ENCODE measurements around the gene HS6ST2. TPM values are rescaled to one million over a fixed set of nuclear protein-coding genes. Genes with fewer than 3 reads are reported as not detected.

HS6ST2 gene
- total and polyA plus RNA-seq, 9 of the 15 experiments (the other 6 are each of a cell fraction or from before 2014, with no cell fraction given), result not detected

DNA sequence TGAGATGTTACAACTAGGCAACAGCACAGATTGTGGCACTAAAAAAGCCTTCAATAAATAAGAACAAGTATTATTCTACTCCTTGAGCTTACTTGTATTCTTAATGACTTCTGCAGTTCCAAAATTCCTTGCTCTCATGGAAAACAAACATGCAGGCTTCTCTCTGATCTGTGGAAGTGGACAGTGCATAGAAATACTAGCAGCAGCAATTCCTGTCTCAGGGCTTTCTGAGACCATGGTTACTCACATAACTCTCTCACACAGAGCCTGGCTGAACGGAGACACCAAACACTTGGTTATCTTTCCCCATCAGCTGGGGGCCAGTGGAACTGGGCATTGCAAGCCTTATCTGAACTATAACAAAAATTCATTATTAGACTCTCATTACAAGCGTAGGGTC lies 32.4 kb upstream of the HS6ST2 start:
- Histone ChIP-seq H3K4me3 (no peak overlapping the region), H3K4me2 (ENCODE audit: insufficient read depth, low read length) (no peak overlapping the region), H3K27ac (ENCODE audit: extremely low read depth, low read depth, low read length) (no peak overlapping the region), H3K79me2 (ENCODE audit: control insufficient read depth, insufficient read depth, low read length) (no peaks in the 10 kb centered on the region), H3K36me3 (ENCODE audit: control insufficient read depth, insufficient read depth, low read length) (no peaks in the 10 kb centered on the region), H3K9me3 (replicated peaks; ENCODE audit: control insufficient read depth, insufficient read depth, low read depth, low read length) (no peaks in the 10 kb centered on the region), H4K20me1 (replicated peaks; ENCODE audit: control insufficient read depth, insufficient read depth, low read length) (no peaks in the 10 kb centered on the region), H3K4me1 (replicated peaks in 1 of 2; ENCODE audit: control insufficient read depth in 2 of 2, insufficient read depth in 2 of 2, low read length in 2 of 2) (no peaks in the 10 kb centered on the region), H2AFZ (ENCODE audit: low read depth, low read length) (no peak overlapping the region), H3K9ac (ENCODE audit: insufficient read depth in 1 of 2, low read depth in 2 of 2, low read length in 2 of 2) (no peak overlapping the region), H3K9me1 (ENCODE audit: control insufficient read depth, insufficient read depth, low read length) (no peaks in the 10 kb centered on the region), H3K27me3 (ENCODE audit: control insufficient read depth in 2 of 2, insufficient read depth in 2 of 2, low read length in 2 of 2) (no peaks in the 10 kb centered on the region)
- 0% methylated on average over 1 of the region's 2 CpGs for WGBS (ENCODE audit: insufficient coverage, low coverage, missing lambda C conversion rate)
- ChIA-PET CTCF (ENCODE audit: low intra/inter-chr PET ratio) (no interaction called here), POLR2A (no interaction called here)
- BruUV-seq (replicated peaks), result no TSS peak
- intact Hi-C loops (cut with micrococcal nuclease) (no loop called here), in situ Hi-C loops (cut with MboI) (loop anchor here (25.0 kb wide), 1 partner anchor 671 kb away; no protein-coding TSS in a partner anchor)
- ATAC-seq, result no peak
- no peak for FAIRE-seq
- no peak for DNase-seq (ENCODE audit: extremely low read depth in 1 of 4, low spot score in 3 of 4)
- TF ChIP-seq, protein P1, sequence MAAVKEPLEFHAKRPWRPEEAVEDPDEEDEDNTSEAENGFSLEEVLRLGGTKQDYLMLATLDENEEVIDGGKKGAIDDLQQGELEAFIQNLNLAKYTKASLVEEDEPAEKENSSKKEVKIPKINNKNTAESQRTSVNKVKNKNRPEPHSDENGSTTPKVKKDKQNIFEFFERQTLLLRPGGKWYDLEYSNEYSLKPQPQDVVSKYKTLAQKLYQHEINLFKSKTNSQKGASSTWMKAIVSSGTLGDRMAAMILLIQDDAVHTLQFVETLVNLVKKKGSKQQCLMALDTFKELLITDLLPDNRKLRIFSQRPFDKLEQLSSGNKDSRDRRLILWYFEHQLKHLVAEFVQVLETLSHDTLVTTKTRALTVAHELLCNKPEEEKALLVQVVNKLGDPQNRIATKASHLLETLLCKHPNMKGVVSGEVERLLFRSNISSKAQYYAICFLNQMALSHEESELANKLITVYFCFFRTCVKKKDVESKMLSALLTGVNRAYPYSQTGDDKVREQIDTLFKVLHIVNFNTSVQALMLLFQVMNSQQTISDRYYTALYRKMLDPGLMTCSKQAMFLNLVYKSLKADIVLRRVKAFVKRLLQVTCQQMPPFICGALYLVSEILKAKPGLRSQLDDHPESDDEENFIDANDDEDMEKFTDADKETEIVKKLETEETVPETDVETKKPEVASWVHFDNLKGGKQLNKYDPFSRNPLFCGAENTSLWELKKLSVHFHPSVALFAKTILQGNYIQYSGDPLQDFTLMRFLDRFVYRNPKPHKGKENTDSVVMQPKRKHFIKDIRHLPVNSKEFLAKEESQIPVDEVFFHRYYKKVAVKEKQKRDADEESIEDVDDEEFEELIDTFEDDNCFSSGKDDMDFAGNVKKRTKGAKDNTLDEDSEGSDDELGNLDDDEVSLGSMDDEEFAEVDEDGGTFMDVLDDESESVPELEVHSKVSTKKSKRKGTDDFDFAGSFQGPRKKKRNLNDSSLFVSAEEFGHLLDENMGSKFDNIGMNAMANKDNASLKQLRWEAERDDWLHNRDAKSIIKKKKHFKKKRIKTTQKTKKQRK (IDR thresholded peaks at IDR 0.05; ENCODE audit: borderline replicate concordance, low read depth, low read length), result no peak
- TF ChIP-seq DPF2 (IDR thresholded peaks at IDR 0.05), result no peak
- TF ChIP-seq, protein P2, sequence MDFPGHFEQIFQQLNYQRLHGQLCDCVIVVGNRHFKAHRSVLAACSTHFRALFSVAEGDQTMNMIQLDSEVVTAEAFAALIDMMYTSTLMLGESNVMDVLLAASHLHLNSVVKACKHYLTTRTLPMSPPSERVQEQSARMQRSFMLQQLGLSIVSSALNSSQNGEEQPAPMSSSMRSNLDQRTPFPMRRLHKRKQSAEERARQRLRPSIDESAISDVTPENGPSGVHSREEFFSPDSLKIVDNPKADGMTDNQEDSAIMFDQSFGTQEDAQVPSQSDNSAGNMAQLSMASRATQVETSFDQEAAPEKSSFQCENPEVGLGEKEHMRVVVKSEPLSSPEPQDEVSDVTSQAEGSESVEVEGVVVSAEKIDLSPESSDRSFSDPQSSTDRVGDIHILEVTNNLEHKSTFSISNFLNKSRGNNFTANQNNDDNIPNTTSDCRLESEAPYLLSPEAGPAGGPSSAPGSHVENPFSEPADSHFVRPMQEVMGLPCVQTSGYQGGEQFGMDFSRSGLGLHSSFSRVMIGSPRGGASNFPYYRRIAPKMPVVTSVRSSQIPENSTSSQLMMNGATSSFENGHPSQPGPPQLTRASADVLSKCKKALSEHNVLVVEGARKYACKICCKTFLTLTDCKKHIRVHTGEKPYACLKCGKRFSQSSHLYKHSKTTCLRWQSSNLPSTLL (IDR thresholded peaks at IDR 0.05), result no peak
- no peak for TF ChIP-seq NR1H2 (CRISPR knock-in tag; IDR thresholded peaks at IDR 0.05)
- TF ChIP-seq, protein P3, sequence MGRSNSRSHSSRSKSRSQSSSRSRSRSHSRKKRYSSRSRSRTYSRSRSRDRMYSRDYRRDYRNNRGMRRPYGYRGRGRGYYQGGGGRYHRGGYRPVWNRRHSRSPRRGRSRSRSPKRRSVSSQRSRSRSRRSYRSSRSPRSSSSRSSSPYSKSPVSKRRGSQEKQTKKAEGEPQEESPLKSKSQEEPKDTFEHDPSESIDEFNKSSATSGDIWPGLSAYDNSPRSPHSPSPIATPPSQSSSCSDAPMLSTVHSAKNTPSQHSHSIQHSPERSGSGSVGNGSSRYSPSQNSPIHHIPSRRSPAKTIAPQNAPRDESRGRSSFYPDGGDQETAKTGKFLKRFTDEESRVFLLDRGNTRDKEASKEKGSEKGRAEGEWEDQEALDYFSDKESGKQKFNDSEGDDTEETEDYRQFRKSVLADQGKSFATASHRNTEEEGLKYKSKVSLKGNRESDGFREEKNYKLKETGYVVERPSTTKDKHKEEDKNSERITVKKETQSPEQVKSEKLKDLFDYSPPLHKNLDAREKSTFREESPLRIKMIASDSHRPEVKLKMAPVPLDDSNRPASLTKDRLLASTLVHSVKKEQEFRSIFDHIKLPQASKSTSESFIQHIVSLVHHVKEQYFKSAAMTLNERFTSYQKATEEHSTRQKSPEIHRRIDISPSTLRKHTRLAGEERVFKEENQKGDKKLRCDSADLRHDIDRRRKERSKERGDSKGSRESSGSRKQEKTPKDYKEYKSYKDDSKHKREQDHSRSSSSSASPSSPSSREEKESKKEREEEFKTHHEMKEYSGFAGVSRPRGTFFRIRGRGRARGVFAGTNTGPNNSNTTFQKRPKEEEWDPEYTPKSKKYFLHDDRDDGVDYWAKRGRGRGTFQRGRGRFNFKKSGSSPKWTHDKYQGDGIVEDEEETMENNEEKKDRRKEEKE (IDR thresholded peaks at IDR 0.05; ENCODE audit: borderline replicate concordance in 1 of 2, control insufficient read depth in 1 of 2, low read depth in 2 of 2, low read length in 1 of 2), result no peak
- TF ChIP-seq, protein P4, sequence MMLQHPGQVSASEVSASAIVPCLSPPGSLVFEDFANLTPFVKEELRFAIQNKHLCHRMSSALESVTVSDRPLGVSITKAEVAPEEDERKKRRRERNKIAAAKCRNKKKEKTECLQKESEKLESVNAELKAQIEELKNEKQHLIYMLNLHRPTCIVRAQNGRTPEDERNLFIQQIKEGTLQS (IDR thresholded peaks at IDR 0.05), result no peak
- TF ChIP-seq, protein P4 (CRISPR knock-in tag; conservative IDR thresholded peaks at IDR 0.05), result no peak
- TF ChIP-seq, protein P5, sequence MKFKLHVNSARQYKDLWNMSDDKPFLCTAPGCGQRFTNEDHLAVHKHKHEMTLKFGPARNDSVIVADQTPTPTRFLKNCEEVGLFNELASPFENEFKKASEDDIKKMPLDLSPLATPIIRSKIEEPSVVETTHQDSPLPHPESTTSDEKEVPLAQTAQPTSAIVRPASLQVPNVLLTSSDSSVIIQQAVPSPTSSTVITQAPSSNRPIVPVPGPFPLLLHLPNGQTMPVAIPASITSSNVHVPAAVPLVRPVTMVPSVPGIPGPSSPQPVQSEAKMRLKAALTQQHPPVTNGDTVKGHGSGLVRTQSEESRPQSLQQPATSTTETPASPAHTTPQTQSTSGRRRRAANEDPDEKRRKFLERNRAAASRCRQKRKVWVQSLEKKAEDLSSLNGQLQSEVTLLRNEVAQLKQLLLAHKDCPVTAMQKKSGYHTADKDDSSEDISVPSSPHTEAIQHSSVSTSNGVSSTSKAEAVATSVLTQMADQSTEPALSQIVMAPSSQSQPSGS (CRISPR knock-in tag; IDR thresholded peaks at IDR 0.05), result no peak
- no peak for TF ChIP-seq NRF1 (conservative IDR thresholded peaks at IDR 0.05 in 1 of 2, IDR thresholded peaks at IDR 0.05 in 1 of 2)
- TF ChIP-seq GABPB2 (CRISPR knock-in tag; conservative IDR thresholded peaks at IDR 0.05), result no peak
- no peak for TF ChIP-seq ZNF324 (CRISPR knock-in tag; IDR thresholded peaks at IDR 0.05)
- TF ChIP-seq ZNF140 (CRISPR knock-in tag; IDR thresholded peaks at IDR 0.05), result no peak

Measured in K562 (cell line).